Measurements from ENCODE around the gene PATL2. TPM values are rescaled to one million over a fixed set of nuclear protein-coding genes. Genes with fewer than 3 reads are reported as not detected.

PATL2 gene
- total and polyA plus RNA-seq, 2 donors (not counting 3 experiments of a cell fraction or from before 2014, with no cell fraction given) = 0.18 TPM; not detected in 1

DNA sequence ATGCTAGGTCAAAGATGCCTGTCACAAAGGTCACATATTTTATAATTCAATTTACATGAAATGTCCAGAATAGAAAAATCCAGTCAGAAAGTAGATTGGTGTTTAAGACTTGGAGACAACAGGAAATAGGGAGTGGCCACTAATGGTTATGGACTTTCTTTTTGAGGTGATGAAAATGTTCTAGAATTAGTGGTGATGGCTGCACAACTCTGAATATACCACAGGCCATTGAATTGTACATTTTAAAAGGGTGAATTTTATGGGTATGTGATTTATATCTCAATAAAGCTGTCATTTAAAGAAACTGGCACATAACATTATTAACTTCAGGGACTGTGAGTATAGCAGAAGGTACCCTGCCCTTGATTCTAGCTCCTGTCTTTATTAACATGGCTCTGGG, 63.5 kb downstream of the PATL2 start:
- no peaks in the 10 kb centered on the region for H3K9me3 ChIP-seq (replicated peaks; ENCODE audit: control insufficient read depth, insufficient read depth, low read length)
- ChIA-PET POLR2A (no interaction called here), CTCF (interaction anchor here (0.7 to 2.5 kb wide), 2 partner anchors 9 to 16 kb away, joined by 3 to 10 read pairs; partner anchors contain the start of gene SPG11)
- H3K9ac ChIP-seq (replicated peaks; ENCODE audit: extremely low read depth, insufficient read depth, low read length) = no peak overlapping the region
- no peak overlapping the region for H3K4me3 ChIP-seq (replicated peaks in 1 of 3; ENCODE audit: insufficient read depth in 1 of 3, low read depth in 1 of 3, low read length in 3 of 3)
- dilution Hi-C loops (cut with MboI; ENCODE audit: extremely low pct_ligation_motif_present, low sequenced_read_pairs) = no loop called here
- no TSS peak for BruUV-seq (replicated peaks)
- H3K27ac ChIP-seq (ENCODE audit: insufficient read depth, low read depth, low read length) = no peak overlapping the region
- H3K36me3 ChIP-seq (ENCODE audit: control insufficient read depth in 2 of 2, extremely low read depth in 1 of 2, insufficient read depth in 2 of 2, low read length in 2 of 2) = peaks cover 2 to 8% of the 10 kb centered on the region in 2 experiments
- H2AFZ ChIP-seq (ENCODE audit: low read depth, low read length) = no peak overlapping the region
- no peaks in the 10 kb centered on the region for H3K9me1 ChIP-seq (replicated peaks; ENCODE audit: control insufficient read depth, extremely low read depth, insufficient read depth, low read length)
- FAIRE-seq = no peak
- no peak for DNase-seq (ENCODE audit: low read depth, low spot score)
- no peaks in the 10 kb centered on the region for H4K20me1 ChIP-seq (replicated peaks; ENCODE audit: control insufficient read depth, extremely low read depth, insufficient read depth, low read length)
- no peak overlapping the region for H3K4me2 ChIP-seq (ENCODE audit: insufficient read depth, low read length)
- H3K27me3 ChIP-seq (ENCODE audit: control insufficient read depth in 2 of 2, insufficient read depth in 2 of 2, low read length in 2 of 2) = no peaks in the 10 kb centered on the region
- TF ChIP-seq, protein P1, sequence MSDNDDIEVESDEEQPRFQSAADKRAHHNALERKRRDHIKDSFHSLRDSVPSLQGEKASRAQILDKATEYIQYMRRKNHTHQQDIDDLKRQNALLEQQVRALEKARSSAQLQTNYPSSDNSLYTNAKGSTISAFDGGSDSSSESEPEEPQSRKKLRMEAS (IDR thresholded peaks at IDR 0.05; ENCODE audit: insufficient read depth, insufficient read length) = no peak
- no peak for TF ChIP-seq POLR2A (IDR thresholded peaks at IDR 0.05; ENCODE audit: low read depth, low read length)
- no peak for TF ChIP-seq EZH2 (IDR thresholded peaks at IDR 0.05; ENCODE audit: borderline replicate concordance, low read depth, low read length, severe bottlenecking)
- TF ChIP-seq POLR2AphosphoS5 (IDR thresholded peaks at IDR 0.05; ENCODE audit: insufficient read depth, low read depth, low read length) = no peak
- no peak for TF ChIP-seq MYC (IDR thresholded peaks at IDR 0.05; ENCODE audit: low read depth, low read length)
- TF ChIP-seq FOS (IDR thresholded peaks at IDR 0.05; ENCODE audit: borderline replicate concordance, insufficient read depth, low read length) = no peak
- TF ChIP-seq, protein P2, sequence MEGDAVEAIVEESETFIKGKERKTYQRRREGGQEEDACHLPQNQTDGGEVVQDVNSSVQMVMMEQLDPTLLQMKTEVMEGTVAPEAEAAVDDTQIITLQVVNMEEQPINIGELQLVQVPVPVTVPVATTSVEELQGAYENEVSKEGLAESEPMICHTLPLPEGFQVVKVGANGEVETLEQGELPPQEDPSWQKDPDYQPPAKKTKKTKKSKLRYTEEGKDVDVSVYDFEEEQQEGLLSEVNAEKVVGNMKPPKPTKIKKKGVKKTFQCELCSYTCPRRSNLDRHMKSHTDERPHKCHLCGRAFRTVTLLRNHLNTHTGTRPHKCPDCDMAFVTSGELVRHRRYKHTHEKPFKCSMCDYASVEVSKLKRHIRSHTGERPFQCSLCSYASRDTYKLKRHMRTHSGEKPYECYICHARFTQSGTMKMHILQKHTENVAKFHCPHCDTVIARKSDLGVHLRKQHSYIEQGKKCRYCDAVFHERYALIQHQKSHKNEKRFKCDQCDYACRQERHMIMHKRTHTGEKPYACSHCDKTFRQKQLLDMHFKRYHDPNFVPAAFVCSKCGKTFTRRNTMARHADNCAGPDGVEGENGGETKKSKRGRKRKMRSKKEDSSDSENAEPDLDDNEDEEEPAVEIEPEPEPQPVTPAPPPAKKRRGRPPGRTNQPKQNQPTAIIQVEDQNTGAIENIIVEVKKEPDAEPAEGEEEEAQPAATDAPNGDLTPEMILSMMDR (IDR thresholded peaks at IDR 0.05; ENCODE audit: extremely low read depth in 1 of 2, insufficient read depth in 1 of 2, low read depth in 1 of 2, low read length in 2 of 2) = no peak
- no peak for TF ChIP-seq GATA2 (IDR thresholded peaks at IDR 0.05; ENCODE audit: insufficient read depth, insufficient read length, low read depth, low read length)
- TF ChIP-seq JUN (IDR thresholded peaks at IDR 0.05; ENCODE audit: borderline replicate concordance, insufficient read depth, insufficient read length, low read depth) = no peak
- intact Hi-C loops (cut with micrococcal nuclease) = no loop called here
- no peaks in the 10 kb centered on the region for H3K4me1 ChIP-seq (ENCODE audit: control insufficient read depth, extremely low read depth, insufficient read depth, low read length)
- peaks cover 14% of the 10 kb centered on the region for H3K79me2 ChIP-seq (ENCODE audit: control insufficient read depth, insufficient read depth, low read length)
